Kidney tubule cell (primary cell): ENCODE results near the gene SHANK3.

ENCODE experiments used
- DNase-seq: peaks from one replicate; pipeline ENCODE4 v3.0.0-alpha.2; 2018; ENCODE audit warnings: low spot score

SHANK3 gene

DNA sequence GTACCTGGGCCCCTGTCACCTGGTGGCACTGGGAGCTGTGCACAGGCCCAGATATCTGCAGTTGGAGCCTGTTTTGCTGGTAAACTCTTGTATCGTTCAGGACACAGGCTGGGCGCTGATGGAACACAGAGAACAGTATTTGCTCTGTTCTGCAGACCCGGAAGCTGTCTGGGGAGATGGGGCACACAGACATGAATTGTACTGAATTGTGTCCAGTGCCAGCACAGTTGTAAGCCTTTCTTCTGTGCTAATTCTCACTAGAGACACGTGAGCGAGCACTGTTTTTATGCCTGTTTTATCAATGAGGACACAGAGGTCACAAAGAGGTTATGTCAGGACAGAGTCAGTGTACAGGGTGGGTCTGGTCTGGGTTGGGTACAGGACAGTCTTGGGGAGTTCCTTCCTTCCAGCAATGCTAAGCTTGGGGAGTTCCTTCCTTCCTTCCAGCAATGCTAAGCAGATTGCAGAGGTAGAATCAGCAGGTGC lies 41.0 kb downstream of the SHANK3 start:
- DNase-seq = no peak

- no peak for DNase-seq
Observed at GRCh38 chr22:50714150-50714549, 41.5 kb downstream of the SHANK3 start.

DNA sequence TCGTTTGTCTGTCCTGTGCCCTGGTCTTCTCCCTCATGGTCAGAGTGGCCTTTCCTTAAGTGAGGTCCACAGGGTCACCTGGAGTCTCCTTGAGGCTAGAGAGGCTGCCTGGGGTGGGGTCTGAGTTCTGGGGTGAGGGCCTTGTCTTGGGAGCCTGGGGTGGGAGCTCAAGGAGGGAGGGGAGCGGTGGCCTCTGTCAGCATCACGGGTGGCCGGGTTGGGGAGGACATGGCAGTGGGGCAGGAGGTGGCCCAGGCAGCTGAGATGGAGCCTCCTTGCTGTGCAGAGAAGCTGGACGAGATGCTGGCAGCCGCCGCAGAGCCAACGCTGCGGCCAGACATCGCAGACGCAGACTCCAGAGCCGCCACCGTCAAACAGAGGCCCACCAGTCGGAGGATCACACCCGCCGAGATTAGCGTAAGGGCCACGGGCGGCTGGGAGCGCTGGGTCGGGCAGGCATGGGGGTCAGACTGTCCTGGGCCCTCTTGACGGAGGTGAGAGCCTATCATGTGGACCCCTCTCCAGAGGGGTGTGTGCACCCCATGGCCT lies 42.1 kb downstream of the SHANK3 start:
- no peak for DNase-seq

DNA sequence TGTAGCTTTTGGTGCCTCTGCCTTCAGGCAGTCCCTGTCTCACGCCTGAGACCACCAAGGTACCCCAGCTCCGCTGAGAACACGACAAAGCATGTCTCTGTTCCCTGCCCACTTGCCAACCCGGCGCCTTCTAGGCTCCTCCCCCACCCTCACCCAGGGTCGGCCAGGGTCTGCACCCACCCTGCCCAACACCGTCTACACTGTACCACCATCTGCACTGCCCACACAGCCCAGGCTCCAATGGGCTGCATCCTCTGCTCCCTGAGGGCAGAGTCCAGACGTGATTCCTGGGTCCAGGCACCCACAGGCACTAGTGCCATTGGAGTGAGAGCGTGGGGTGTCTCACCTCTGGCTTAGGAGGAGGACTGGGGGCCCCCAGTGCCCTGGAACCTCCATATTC lies 42.6 kb downstream of the SHANK3 start:
- DNase-seq = no peak

DNA sequence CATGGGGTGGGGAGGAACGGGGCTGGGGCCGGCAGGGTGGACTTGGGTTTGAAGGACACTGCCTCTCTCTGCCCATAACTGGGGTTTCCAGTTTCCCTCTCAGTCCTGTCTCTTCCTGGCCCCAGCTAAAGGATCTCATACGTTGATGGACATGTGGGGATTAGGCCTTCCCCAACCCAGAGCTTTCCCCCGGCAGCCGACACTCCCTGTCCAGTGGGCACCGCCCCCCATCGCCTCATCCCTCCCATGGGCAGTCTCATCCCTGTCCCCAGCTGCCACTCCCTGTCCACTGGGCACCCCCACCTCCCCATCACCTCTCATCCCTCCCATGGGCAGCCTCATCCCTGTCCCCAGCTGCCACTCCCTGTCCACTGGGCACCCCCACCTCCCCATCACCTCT lies 43.2 kb downstream of the SHANK3 start:
- DNase-seq = no peak

- DNase-seq = no peak
Observed at GRCh38 chr22:50716290-50717024, 43.8 kb downstream of the SHANK3 start.

DNA sequence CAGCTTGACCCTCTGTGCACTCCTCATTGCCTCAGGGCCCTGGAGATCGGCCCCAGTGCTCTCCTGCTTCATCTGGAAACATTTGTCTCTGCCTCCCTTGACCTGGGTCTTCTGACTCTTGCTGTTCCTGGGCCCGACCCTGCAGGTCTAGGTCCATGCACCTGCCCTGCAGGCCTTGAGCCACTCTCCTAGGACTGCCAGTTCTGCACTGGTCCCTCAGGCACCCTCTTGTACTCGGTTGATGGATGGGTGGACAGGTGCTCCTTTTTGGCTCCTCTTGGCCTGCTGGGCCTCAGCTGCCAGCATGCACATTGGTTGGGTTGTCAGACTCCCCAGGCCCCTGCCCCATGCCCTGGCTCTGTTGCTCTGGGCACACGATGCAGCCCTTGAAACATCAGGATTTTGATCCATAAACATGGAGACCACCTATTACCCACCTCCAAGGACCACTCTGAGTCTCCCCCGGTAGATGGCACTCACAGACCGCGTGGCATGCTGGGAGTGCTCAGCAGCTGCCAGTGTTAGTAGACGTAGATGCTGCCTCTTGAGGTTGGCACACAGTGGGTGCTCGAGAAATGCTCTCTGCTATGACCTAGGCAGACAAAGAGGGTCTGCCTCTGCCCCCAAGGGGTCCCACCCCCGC lies 45.2 kb downstream of the SHANK3 start:
- DNase-seq = no peak

DNA sequence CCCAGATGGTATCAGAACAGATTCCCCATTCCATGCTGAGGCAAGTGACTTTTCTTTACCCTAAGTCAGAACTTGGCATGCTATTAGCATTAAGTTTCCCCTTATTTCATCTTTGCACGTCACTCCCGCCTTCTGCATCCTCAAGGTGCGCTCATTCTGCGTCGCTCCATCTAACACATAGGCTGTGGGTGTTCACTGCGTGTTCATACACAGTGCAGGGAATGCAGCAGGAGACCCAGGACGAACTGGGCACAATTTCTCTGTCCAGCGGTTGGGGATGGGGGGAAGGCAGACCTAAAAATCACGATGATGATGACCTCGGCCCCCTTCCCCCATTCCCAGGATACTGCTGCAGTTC lies 45.7 kb downstream of the SHANK3 start:
- DNase-seq = no peak

DNA sequence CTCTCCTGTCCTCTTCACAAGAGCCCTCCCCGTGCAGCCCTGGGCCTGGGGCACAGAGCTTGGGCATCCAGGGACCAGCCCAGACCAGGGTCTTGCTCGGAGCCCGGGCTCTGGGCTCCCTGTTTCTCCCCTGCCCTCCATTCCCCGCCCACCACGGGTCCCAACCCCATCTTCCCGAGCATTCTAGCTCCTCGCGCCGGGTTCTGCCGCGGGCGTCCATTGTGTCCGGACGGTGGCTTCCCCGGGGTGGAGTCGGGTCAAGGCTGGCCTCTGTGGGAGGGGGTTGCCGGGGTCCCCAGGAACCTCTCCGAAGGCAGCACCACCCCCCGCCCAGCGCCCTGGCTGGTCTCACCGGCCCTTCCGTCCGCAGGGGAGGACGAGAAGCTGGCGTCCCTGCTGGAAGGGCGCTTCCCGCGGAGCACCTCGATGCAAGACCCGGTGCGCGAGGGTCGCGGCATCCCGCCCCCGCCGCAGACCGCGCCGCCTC lies 47.2 kb downstream of the SHANK3 start:
- no peak for DNase-seq

DNA sequence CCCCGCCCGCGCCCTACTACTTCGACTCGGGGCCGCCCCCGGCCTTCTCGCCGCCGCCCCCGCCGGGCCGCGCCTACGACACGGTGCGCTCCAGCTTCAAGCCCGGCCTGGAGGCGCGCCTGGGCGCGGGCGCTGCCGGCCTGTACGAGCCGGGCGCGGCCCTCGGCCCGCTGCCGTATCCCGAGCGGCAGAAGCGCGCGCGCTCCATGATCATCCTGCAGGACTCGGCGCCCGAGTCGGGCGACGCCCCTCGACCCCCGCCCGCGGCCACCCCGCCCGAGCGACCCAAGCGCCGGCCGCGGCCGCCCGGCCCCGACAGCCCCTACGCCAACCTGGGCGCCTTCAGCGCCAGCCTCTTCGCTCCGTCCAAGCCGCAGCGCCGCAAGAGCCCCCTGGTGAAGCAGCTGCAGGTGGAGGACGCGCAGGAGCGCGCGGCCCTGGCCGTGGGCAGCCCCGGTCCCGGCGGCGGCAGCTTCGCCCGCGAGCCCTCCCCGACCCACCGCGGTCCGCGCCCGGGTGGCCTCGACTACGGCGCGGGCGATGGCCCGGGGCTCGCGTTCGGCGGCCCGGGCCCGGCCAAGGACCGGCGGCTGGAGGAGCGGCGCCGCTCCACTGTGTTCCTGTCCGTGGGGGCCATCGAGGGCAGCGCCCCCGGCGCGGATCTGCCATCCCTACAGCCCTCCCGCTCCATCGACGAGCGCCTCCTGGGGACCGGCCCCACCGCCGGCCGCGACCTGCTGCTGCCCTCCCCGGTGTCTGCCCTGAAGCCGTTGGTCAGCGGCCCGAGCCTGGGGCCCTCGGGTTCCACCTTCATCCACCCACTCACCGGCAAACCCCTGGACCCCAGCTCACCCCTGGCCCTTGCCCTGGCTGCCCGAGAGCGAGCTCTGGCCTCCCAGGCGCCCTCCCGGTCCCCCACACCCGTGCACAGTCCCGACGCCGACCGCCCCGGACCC lies 48.0 kb downstream of the SHANK3 start:
- no peak for DNase-seq

DNA sequence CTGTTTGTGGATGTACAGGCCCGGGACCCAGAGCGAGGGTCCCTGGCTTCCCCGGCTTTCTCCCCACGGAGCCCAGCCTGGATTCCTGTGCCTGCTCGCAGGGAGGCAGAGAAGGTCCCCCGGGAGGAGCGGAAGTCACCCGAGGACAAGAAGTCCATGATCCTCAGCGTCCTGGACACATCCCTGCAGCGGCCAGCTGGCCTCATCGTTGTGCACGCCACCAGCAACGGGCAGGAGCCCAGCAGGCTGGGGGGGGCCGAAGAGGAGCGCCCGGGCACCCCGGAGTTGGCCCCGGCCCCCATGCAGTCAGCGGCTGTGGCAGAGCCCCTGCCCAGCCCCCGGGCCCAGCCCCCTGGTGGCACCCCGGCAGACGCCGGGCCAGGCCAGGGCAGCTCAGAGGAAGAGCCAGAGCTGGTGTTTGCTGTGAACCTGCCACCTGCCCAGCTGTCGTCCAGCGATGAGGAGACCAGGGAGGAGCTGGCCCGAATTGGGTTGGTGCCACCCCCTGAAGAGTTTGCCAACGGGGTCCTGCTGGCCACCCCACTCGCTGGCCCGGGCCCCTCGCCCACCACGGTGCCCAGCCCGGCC lies 48.7 kb downstream of the SHANK3 start:
- no peak for DNase-seq

GRCh38 chr22:50722048-50722701 lies 49.6 kb downstream of the SHANK3 start:
- no peak for DNase-seq
